Measurements from ENCODE around the gene PPEF1. TPM values are rescaled to one million over a fixed set of nuclear protein-coding genes. Genes with fewer than 3 reads are reported as not detected.

PPEF1 gene
- total and polyA plus RNA-seq, 5 experiments from 2014 or later = 0.26 to 0.75 (median 0.55) TPM; not detected in 2

GRCh38 chrX:18681996-18682395, 25.4 kb upstream of the PPEF1 start:
- Mint-ChIP-seq H3K9me3 (peaks cover 0 to 4% (median 0%) of the 10 kb centered on the region in 9 donors), H3K4me3 (no peak overlapping the region), H3K27me3 (no peaks in the 10 kb centered on the region), H3K36me3 (peaks cover 0 to 4% (median 0%) of the 10 kb centered on the region in 3 donors), H3K4me1 (peaks cover 0 to 6% (median 4%) of the 10 kb centered on the region in 4 donors), H3K27ac (no peak overlapping the region)
- no peak for ATAC-seq
- POLR2A ChIA-PET = no interaction called here
- no peak for DNase-seq

- H3K27ac Mint-ChIP-seq = no peak overlapping the region
- ATAC-seq = no peak
- no peak for DNase-seq
- peaks cover 0 to 4% (median 0%) of the 10 kb centered on the region in 9 donors for H3K9me3 Mint-ChIP-seq
- peaks cover 0 to 4% (median 0%) of the 10 kb centered on the region in 3 donors for H3K36me3 Mint-ChIP-seq
- no peak overlapping the region for H3K4me3 Mint-ChIP-seq
- POLR2A ChIA-PET = no interaction called here
- H3K4me1 Mint-ChIP-seq = peaks cover 0 to 2% (median under 1%) of the 10 kb centered on the region in 4 donors
- H3K27me3 Mint-ChIP-seq = no peaks in the 10 kb centered on the region
These were observed 24.5 kb upstream of the PPEF1 start for GRCh38 chrX:18682979-18683387.

GRCh38 chrX:18687856-18688495, 19.5 kb upstream of the PPEF1 start:
- no peak overlapping the region for H3K4me3 Mint-ChIP-seq
- no peaks in the 10 kb centered on the region for H3K36me3 Mint-ChIP-seq
- H3K9me3 Mint-ChIP-seq = no peaks in the 10 kb centered on the region
- H3K27me3 Mint-ChIP-seq = no peaks in the 10 kb centered on the region
- POLR2A ChIA-PET = no interaction called here
- no peak for ATAC-seq
- DNase-seq = no peak
- H3K4me1 Mint-ChIP-seq = no peaks in the 10 kb centered on the region
- H3K27ac Mint-ChIP-seq = no peak overlapping the region

GRCh38 chrX:18691431-18691830, 16.0 kb upstream of the PPEF1 start:
- Mint-ChIP-seq H3K4me1 (no peaks in the 10 kb centered on the region), H3K9me3 (peaks cover 0 to 7% (median 0%) of the 10 kb centered on the region in 9 donors), H3K36me3 (no peaks in the 10 kb centered on the region), H3K27me3 (peaks cover 0 to 2% (median 0%) of the 10 kb centered on the region in 5 donors), H3K27ac (no peak overlapping the region), H3K4me3 (no peak overlapping the region)
- no peak for ATAC-seq
- POLR2A ChIA-PET = no interaction called here
- DNase-seq = no peak

GRCh38 chrX:18692541-18692940, 14.9 kb upstream of the PPEF1 start:
- H3K36me3 Mint-ChIP-seq = no peaks in the 10 kb centered on the region
- no peak overlapping the region for H3K27ac Mint-ChIP-seq
- DNase-seq (no peak), ATAC-seq (no peak)
- no peaks in the 10 kb centered on the region for H3K4me1 Mint-ChIP-seq
- H3K4me3 Mint-ChIP-seq = no peak overlapping the region
- H3K27me3 Mint-ChIP-seq = peaks cover 0 to 2% (median 0%) of the 10 kb centered on the region in 5 donors
- POLR2A ChIA-PET = no interaction called here
- peaks cover 0 to 7% (median 0%) of the 10 kb centered on the region in 9 donors for H3K9me3 Mint-ChIP-seq

GRCh38 chrX:18696653-18697052, 10.8 kb upstream of the PPEF1 start:
- Mint-ChIP-seq H3K36me3 (no peaks in the 10 kb centered on the region), H3K9me3 (peaks cover 0 to 7% (median 0%) of the 10 kb centered on the region in 9 donors), H3K27ac (no peak overlapping the region), H3K4me3 (no peak overlapping the region), H3K27me3 (peaks cover 0 to 2% (median 0%) of the 10 kb centered on the region in 5 donors), H3K4me1 (no peaks in the 10 kb centered on the region)
- ATAC-seq (no peak), DNase-seq (no peak)
- POLR2A ChIA-PET = no interaction called here

GRCh38 chrX:18698737-18699650, 8.5 kb upstream of the PPEF1 start:
- DNase-seq (no peak), ATAC-seq (no peak)
- Mint-ChIP-seq H3K27ac (no peak overlapping the region), H3K4me3 (no peak overlapping the region), H3K36me3 (no peaks in the 10 kb centered on the region), H3K9me3 (peaks cover 0 to 7% (median 0%) of the 10 kb centered on the region in 9 donors), H3K27me3 (peaks cover 0 to 2% (median 0%) of the 10 kb centered on the region in 5 donors), H3K4me1 (no peaks in the 10 kb centered on the region)
- POLR2A ChIA-PET = no interaction called here

GRCh38 chrX:18701621-18702361, 5.7 kb upstream of the PPEF1 start:
- Mint-ChIP-seq H3K9me3 (no peaks in the 10 kb centered on the region), H3K27me3 (peaks cover 0 to 2% (median 0%) of the 10 kb centered on the region in 5 donors), H3K27ac (no peak overlapping the region), H3K36me3 (no peaks in the 10 kb centered on the region), H3K4me1 (no peaks in the 10 kb centered on the region), H3K4me3 (no peak overlapping the region)
- ATAC-seq (no peak), DNase-seq (no peak)
- POLR2A ChIA-PET = no interaction called here

GRCh38 chrX:18702362-18703195, 4.9 kb upstream of the PPEF1 start:
- POLR2A ChIA-PET = interaction anchor here (0.6 kb wide), 1 partner anchor 39 kb away, joined by 7 read pairs; no protein-coding TSS in a partner anchor
- no peak overlapping the region for H3K27ac Mint-ChIP-seq
- DNase-seq = no peak
- ATAC-seq = no peak
- no peak overlapping the region for H3K4me3 Mint-ChIP-seq
- H3K4me1 Mint-ChIP-seq = no peaks in the 10 kb centered on the region
- no peaks in the 10 kb centered on the region for H3K36me3 Mint-ChIP-seq
- H3K27me3 Mint-ChIP-seq = peaks cover 0 to 1% (median 0%) of the 10 kb centered on the region in 5 donors
- H3K9me3 Mint-ChIP-seq = no peaks in the 10 kb centered on the region

- H3K36me3 Mint-ChIP-seq = no peaks in the 10 kb centered on the region
- H3K27ac Mint-ChIP-seq = no peak overlapping the region
- no peak for ATAC-seq
- no peaks in the 10 kb centered on the region for H3K9me3 Mint-ChIP-seq
- H3K27me3 Mint-ChIP-seq = no peaks in the 10 kb centered on the region
- H3K4me1 Mint-ChIP-seq = no peaks in the 10 kb centered on the region
- POLR2A ChIA-PET = no interaction called here
- H3K4me3 Mint-ChIP-seq = no peak overlapping the region
- DNase-seq = no peak
These were observed 2.4 kb downstream of the PPEF1 start for GRCh38 chrX:18709833-18710232.

GRCh38 chrX:18714910-18715309, 7.5 kb downstream of the PPEF1 start:
- no peak for DNase-seq
- POLR2A ChIA-PET = no interaction called here
- Mint-ChIP-seq H3K4me1 (no peaks in the 10 kb centered on the region), H3K4me3 (no peak overlapping the region), H3K9me3 (peaks cover 0 to 2% (median 0%) of the 10 kb centered on the region in 9 donors), H3K27ac (no peak overlapping the region), H3K27me3 (no peaks in the 10 kb centered on the region), H3K36me3 (no peaks in the 10 kb centered on the region)
- ATAC-seq = no peak

- peaks cover 0 to 5% (median 0%) of the 10 kb centered on the region in 9 donors for H3K9me3 Mint-ChIP-seq
These were observed 12.4 kb downstream of the PPEF1 start for GRCh38 chrX:18719852-18720251.

More at GRCh38 chrX:18719852-18720251, 12.4 kb downstream of the PPEF1 start:
- no peaks in the 10 kb centered on the region for H3K36me3 Mint-ChIP-seq
- H3K4me3 Mint-ChIP-seq = no peak overlapping the region
- no peak for DNase-seq
- ATAC-seq = no peak
- POLR2A ChIA-PET = no interaction called here
- no peak overlapping the region for H3K27ac Mint-ChIP-seq
- peaks cover 0 to 1% (median under 1%) of the 10 kb centered on the region in 4 donors for H3K4me1 Mint-ChIP-seq
- no peaks in the 10 kb centered on the region for H3K27me3 Mint-ChIP-seq
